ENCODE measurements around the gene NR2F6. TPM values are rescaled to one million over a fixed set of nuclear protein-coding genes. Genes with fewer than 3 reads are reported as not detected.

The NR2F6 gene
- total and polyA plus RNA-seq, 2 of the 4 experiments (the other 2 are of a cell fraction): 8.4 to 20.5 TPM

DNA sequence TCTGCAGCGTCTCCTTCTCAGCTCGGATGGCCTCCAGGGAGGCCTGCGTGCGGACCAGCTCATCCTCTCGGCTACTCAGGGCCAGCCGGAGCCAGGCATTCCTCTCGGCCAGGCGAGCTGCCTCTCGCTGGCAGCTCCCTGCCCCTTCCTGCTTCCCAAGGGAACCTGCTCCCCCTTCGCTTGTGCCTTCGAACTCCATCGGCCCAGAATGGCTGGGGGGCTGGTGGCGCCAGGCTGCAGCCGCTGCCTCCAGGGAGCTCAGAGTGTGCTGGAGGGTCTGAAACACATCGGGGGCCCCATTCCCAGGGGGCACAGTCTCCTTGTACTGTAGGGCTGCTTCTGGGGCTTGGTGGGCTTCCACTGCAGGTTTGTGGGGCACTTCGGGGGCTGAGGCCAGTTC lies 16.8 kb upstream of the NR2F6 start:
- 67% methylated on average over 8 of the region's 16 CpGs; no CpG with 5 or more reads in 1 of the 2 experiments for WGBS, 2 experiments (ENCODE audit: extremely low coverage in 2 of 2, insufficient read length in 1 of 2)
- in situ Hi-C loops (cut with MboI; ENCODE audit: low sequenced_read_pairs): no loop called here
- no peak overlapping the region for H3K14ac ChIP-seq (replicated peaks; ENCODE audit: low read depth, low read length)
- H3K18ac ChIP-seq (ENCODE audit: low read depth, low read length): no peak overlapping the region
- no peak overlapping the region for H2BK120ac ChIP-seq (ENCODE audit: low read depth, low read length)
- H3K4me3 ChIP-seq (ENCODE audit: insufficient read depth, low read depth, low read length): no peak overlapping the region
- H3K9ac ChIP-seq (ENCODE audit: low read depth, low read length): no peak overlapping the region
- 0 out of 2 replicates have a peak, but pooled peaks cover 4% of the 10 kb centered on the region for H4K20me1 ChIP-seq (ENCODE audit: insufficient read depth, low read length)
- H2AFZ ChIP-seq (replicated peaks; ENCODE audit: low read length, poor library complexity): peak overlapping the region; percentile 63
- no peaks in the 10 kb centered on the region for H3K27me3 ChIP-seq (ENCODE audit: control insufficient read depth, insufficient read depth, low read length)
- no peak for DNase-seq
- H2AK5ac ChIP-seq (ENCODE audit: low read depth, low read length): no peak overlapping the region
- H3K27ac ChIP-seq (ENCODE audit: insufficient read depth, low read length): no peak overlapping the region
- H4K8ac ChIP-seq (ENCODE audit: low read depth in 2 of 2, low read length in 2 of 2): no peak overlapping the region
- BruUV-seq (replicated peaks): no TSS peak
- intact Hi-C loops (cut with micrococcal nuclease): no loop called here
- H3K9me1 ChIP-seq (ENCODE audit: insufficient read depth, low read length): peaks cover 4% of the 10 kb centered on the region
- H3K56ac ChIP-seq (ENCODE audit: extremely low read depth, insufficient read depth, low read length): no peak overlapping the region
- ATAC-seq (ENCODE audit: low read depth): no peak
- POLR2A ChIA-PET (ENCODE audit: unreplicated experiment): no interaction called here
- no peak overlapping the region for H2BK20ac ChIP-seq (ENCODE audit: low read depth, low read length)
- H3K4me2 ChIP-seq (ENCODE audit: low read depth, low read length): no peak overlapping the region
- CTCF ChIA-PET: no interaction called here
- H3K4me1 ChIP-seq (ENCODE audit: control insufficient read depth, insufficient read depth, low read length): no peaks in the 10 kb centered on the region
- no peak overlapping the region for H3K4ac ChIP-seq (ENCODE audit: low read depth, low read length)
- H3K9me3 ChIP-seq (ENCODE audit: control insufficient read depth, insufficient read depth, low read length): peaks cover 10% of the 10 kb centered on the region
- H2BK15ac ChIP-seq (ENCODE audit: low read depth, low read length): no peak overlapping the region
- H4K91ac ChIP-seq (ENCODE audit: insufficient read depth, low read depth, low read length): no peak overlapping the region
- dilution Hi-C loops (cut with HindIII; ENCODE audit: low sequenced_read_pairs, unreplicated experiment): no loop called here
- H2AK9ac ChIP-seq (replicated peaks; ENCODE audit: low read depth, low read length, poor library complexity): no peak overlapping the region
- H3K36me3 ChIP-seq (ENCODE audit: control insufficient read depth, insufficient read depth, low read length): no peaks in the 10 kb centered on the region
- no peak overlapping the region for H2BK5ac ChIP-seq (ENCODE audit: low read depth, low read length, poor library complexity, severe bottlenecking)
- H3K23ac ChIP-seq (ENCODE audit: low read depth, low read length): no peak overlapping the region
- peaks cover 0 to 3% of the 10 kb centered on the region in 2 experiments; a peak in 2 of 4 replicates for H3K79me1 ChIP-seq (ENCODE audit: low read depth in 1 of 2, low read length in 2 of 2)
- no peak overlapping the region for H4K5ac ChIP-seq (ENCODE audit: low read depth, low read length)
- TF ChIP-seq, protein P1, sequence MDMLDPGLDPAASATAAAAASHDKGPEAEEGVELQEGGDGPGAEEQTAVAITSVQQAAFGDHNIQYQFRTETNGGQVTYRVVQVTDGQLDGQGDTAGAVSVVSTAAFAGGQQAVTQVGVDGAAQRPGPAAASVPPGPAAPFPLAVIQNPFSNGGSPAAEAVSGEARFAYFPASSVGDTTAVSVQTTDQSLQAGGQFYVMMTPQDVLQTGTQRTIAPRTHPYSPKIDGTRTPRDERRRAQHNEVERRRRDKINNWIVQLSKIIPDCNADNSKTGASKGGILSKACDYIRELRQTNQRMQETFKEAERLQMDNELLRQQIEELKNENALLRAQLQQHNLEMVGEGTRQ (IDR thresholded peaks at IDR 0.05; ENCODE audit: low read depth, low read length): no peak
- TF ChIP-seq RFX5 (IDR thresholded peaks at IDR 0.05; ENCODE audit: low read depth, low read length): no peak
- no peak for TF ChIP-seq FOS (IDR thresholded peaks at IDR 0.05; ENCODE audit: low read depth, low read length)
- no peak for TF ChIP-seq MAZ (IDR thresholded peaks at IDR 0.05; ENCODE audit: borderline replicate concordance, low read depth, low read length)
- TF ChIP-seq, protein P2, sequence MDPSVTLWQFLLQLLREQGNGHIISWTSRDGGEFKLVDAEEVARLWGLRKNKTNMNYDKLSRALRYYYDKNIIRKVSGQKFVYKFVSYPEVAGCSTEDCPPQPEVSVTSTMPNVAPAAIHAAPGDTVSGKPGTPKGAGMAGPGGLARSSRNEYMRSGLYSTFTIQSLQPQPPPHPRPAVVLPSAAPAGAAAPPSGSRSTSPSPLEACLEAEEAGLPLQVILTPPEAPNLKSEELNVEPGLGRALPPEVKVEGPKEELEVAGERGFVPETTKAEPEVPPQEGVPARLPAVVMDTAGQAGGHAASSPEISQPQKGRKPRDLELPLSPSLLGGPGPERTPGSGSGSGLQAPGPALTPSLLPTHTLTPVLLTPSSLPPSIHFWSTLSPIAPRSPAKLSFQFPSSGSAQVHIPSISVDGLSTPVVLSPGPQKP (IDR thresholded peaks at IDR 0.05; ENCODE audit: borderline replicate concordance, low read depth, low read length): no peak
- no peak for TF ChIP-seq MXI1 (IDR thresholded peaks at IDR 0.05; ENCODE audit: borderline replicate concordance, low read depth, low read length)
- no peak for TF ChIP-seq MAFK (IDR thresholded peaks at IDR 0.05; ENCODE audit: low read depth, low read length)
- no peak for TF ChIP-seq SMC3 (IDR thresholded peaks at IDR 0.05; ENCODE audit: low read depth, low read length)
- no peak for TF ChIP-seq BHLHE40 (IDR thresholded peaks at IDR 0.05; ENCODE audit: low read depth, low read length)
- TF ChIP-seq RAD21 (IDR thresholded peaks at IDR 0.05; ENCODE audit: low read length): no peak
- TF ChIP-seq POLR2A (IDR thresholded peaks at IDR 0.05; ENCODE audit: low read depth, low read length): no peak
- TF ChIP-seq RCOR1 (IDR thresholded peaks at IDR 0.05; ENCODE audit: insufficient replicate concordance, low read length): no peak
- TF ChIP-seq CHD1 (IDR thresholded peaks at IDR 0.05; ENCODE audit: low read depth, low read length): no peak
- TF ChIP-seq NFE2L2 (IDR thresholded peaks at IDR 0.05; ENCODE audit: low read depth, low read length): no peak
- TF ChIP-seq, protein P3, sequence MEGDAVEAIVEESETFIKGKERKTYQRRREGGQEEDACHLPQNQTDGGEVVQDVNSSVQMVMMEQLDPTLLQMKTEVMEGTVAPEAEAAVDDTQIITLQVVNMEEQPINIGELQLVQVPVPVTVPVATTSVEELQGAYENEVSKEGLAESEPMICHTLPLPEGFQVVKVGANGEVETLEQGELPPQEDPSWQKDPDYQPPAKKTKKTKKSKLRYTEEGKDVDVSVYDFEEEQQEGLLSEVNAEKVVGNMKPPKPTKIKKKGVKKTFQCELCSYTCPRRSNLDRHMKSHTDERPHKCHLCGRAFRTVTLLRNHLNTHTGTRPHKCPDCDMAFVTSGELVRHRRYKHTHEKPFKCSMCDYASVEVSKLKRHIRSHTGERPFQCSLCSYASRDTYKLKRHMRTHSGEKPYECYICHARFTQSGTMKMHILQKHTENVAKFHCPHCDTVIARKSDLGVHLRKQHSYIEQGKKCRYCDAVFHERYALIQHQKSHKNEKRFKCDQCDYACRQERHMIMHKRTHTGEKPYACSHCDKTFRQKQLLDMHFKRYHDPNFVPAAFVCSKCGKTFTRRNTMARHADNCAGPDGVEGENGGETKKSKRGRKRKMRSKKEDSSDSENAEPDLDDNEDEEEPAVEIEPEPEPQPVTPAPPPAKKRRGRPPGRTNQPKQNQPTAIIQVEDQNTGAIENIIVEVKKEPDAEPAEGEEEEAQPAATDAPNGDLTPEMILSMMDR (conservative IDR thresholded peaks at IDR 0.05; ENCODE audit: low read depth, low read length): no peak
- no peak for TF ChIP-seq CEBPB (IDR thresholded peaks at IDR 0.05; ENCODE audit: low read depth, low read length)

All from IMR-90 (cell line).